Endothelial cell of umbilical vein (primary cell): ENCODE measurements around the gene ELAC2. TPM values are rescaled to one million over a fixed set of nuclear protein-coding genes. Genes with fewer than 3 reads are reported as not detected.

Source experiments
- BruUV-seq: library from RNA; stranded (reverse); fragments of 400-500 nt; replicated peaks from 2 replicates; lab custom pipeline; 2021; lab: Mats Ljungman, UMichigan
- CTCF ChIA-PET: fragments of 300-600, 350-600 bp; sonication (Branson Sonifier 250); formaldehyde crosslinking; loops from one replicate; lab custom pipeline; 2021; ENCODE audit warnings: antibody characterized with exemption, inconsistent platforms; lab: Charles Lee
- POLR2A ChIA-PET: fragments of 300-600, 350-600 bp; sonication (Branson Sonifier 250); formaldehyde crosslinking; loops from one replicate; lab custom pipeline; 2021; ENCODE audit warnings: antibody characterized with exemption, inconsistent platforms; lab: Charles Lee
- DNase-seq: peaks from one replicate; pipeline ENCODE4 v3.0.0-alpha.2; 2011; ENCODE audit warnings: low read depth, low spot score
- FAIRE-seq: peaks from 2 replicates; lab custom pipeline; 2011; peaks lifted over from hg19 to GRCh38; lab: Jason Lieb, UNC
- H2AFZ ChIP-seq: 2 replicates; pipeline ENCODE4 v1.6.0; 2012; ENCODE audit warnings: low read depth, low read length, control low read depth, inconsistent platforms
- H3K27ac ChIP-seq: 2 replicates; pipeline ENCODE4 v1.5.1; 2011; ENCODE audit warnings: low read depth, mild to moderate bottlenecking, control low read depth, low read length, moderate library complexity; ENCODE audit not compliant: insufficient read depth
- H3K27me3 ChIP-seq, 2 experiments: 2 replicates each; pipeline versions ENCODE4 v1.6.0 to v1.6.1; 2011; ENCODE audit warnings: low read length in 2 of 2, mixed read lengths in 1 of 2; ENCODE audit not compliant: control insufficient read depth in 2 of 2, insufficient read depth in 2 of 2
- H3K36me3 ChIP-seq, 2 experiments: 2 replicates in 1 of 2; 3 replicates in 1 of 2; pipeline ENCODE4 v1.5.1; 2011; ENCODE audit warnings: low read length in 2 of 2, mild to moderate bottlenecking in 1 of 2, moderate library complexity in 1 of 2; ENCODE audit not compliant: control insufficient read depth in 2 of 2, insufficient read depth in 2 of 2; ENCODE audit errors: extremely low read depth in 1 of 2
- H3K4me1 ChIP-seq: 3 replicates; pipeline ENCODE4 v1.5.1; 2011; ENCODE audit warnings: mild to moderate bottlenecking, low read length; ENCODE audit not compliant: control insufficient read depth, insufficient read depth; ENCODE audit errors: extremely low read depth
- H3K4me2 ChIP-seq: 2 replicates; pipeline ENCODE4 v1.6.1; 2011; ENCODE audit warnings: low read length, control low read depth, mixed read lengths; ENCODE audit not compliant: insufficient read depth
- H3K4me3 ChIP-seq, 3 experiments: fragments of 200-600 bp in 1 of 3; sonication (generic), shearing (Covaris generic) in 1 of 3; replicated peaks in 1 of 3; 2 replicates each; pipeline ENCODE4 v1.5.1; 2011 to 2016; ENCODE audit warnings: control low read depth in 3 of 3, low read length in 3 of 3, mild to moderate bottlenecking in 2 of 3, inconsistent platforms in 1 of 3, low read depth in 1 of 3, moderate library complexity in 1 of 3; ENCODE audit not compliant: insufficient read depth in 1 of 3
- H3K79me2 ChIP-seq: 2 replicates; pipeline ENCODE4 v1.6.0; 2012; ENCODE audit warnings: low read length, inconsistent platforms; ENCODE audit not compliant: control insufficient read depth, insufficient read depth
- H3K9ac ChIP-seq: replicated peaks from 2 replicates; pipeline ENCODE3; 2011; ENCODE audit warnings: low read length, control low read depth; ENCODE audit not compliant: insufficient read depth; ENCODE audit errors: extremely low read depth
- H3K9me1 ChIP-seq: replicated peaks from 3 replicates; pipeline ENCODE4 v1.6.0; 2011; ENCODE audit warnings: mild to moderate bottlenecking, low read length; ENCODE audit not compliant: control insufficient read depth, insufficient read depth; ENCODE audit errors: extremely low read depth
- H3K9me3 ChIP-seq: replicated peaks from 2 replicates; pipeline ENCODE4 v1.5.1; 2012; ENCODE audit warnings: low read length, inconsistent platforms; ENCODE audit not compliant: control insufficient read depth, insufficient read depth
- H4K20me1 ChIP-seq: replicated peaks from 2 replicates; pipeline ENCODE3; 2011; ENCODE audit warnings: mild to moderate bottlenecking, low read length; ENCODE audit not compliant: control insufficient read depth, insufficient read depth; ENCODE audit errors: extremely low read depth
- CTCF ChIP-seq, 2 donors: IDR thresholded peaks; 1 replicate in 1 of 2; 2 replicates in 1 of 2; pipeline ENCODE4 v1.5.1; 2011; ENCODE audit warnings: low read length in 2 of 2, mild to moderate bottlenecking in 2 of 2, moderate library complexity in 2 of 2, control low read depth in 1 of 2, inconsistent platforms in 1 of 2, low read depth in 1 of 2; ENCODE audit not compliant: insufficient read depth in 1 of 2; ENCODE audit errors: extremely low read depth in 1 of 2
- EZH2 ChIP-seq: IDR thresholded peaks from 2 replicates; pipeline ENCODE4 v1.6.1; 2012; ENCODE audit warnings: borderline replicate concordance, low read depth, mild to moderate bottlenecking, moderate library complexity, low read length, inconsistent platforms; ENCODE audit not compliant: severe bottlenecking
- FOS ChIP-seq: IDR thresholded peaks from 2 replicates; pipeline ENCODE4 v1.6.1; 2011; ENCODE audit warnings: mild to moderate bottlenecking, low read length, moderate library complexity, borderline replicate concordance; ENCODE audit not compliant: insufficient read depth
- GATA2 ChIP-seq: IDR thresholded peaks from 2 replicates; pipeline ENCODE4 v1.7.0; 2011; ENCODE audit warnings: low read depth, mild to moderate bottlenecking, moderate library complexity, mixed read lengths, low read length; ENCODE audit not compliant: insufficient read length, insufficient read depth
- JUN ChIP-seq: IDR thresholded peaks from 2 replicates; pipeline ENCODE4 v1.6.1; 2011; ENCODE audit warnings: borderline replicate concordance, low read depth; ENCODE audit not compliant: insufficient read length, insufficient read depth
- MAX ChIP-seq: IDR thresholded peaks from 2 replicates; pipeline ENCODE4 v1.6.1; 2011; ENCODE audit not compliant: insufficient read depth, insufficient read length
- MYC ChIP-seq: IDR thresholded peaks from one replicate; pipeline ENCODE4 v1.6.1; 2011; ENCODE audit warnings: mild to moderate bottlenecking, low read depth, low read length
- POLR2A ChIP-seq: IDR thresholded peaks from 2 replicates; pipeline ENCODE4 v1.6.1; 2012; ENCODE audit warnings: low read depth, mild to moderate bottlenecking, control low read depth, low read length
- POLR2AphosphoS5 ChIP-seq: IDR thresholded peaks from 2 replicates; pipeline ENCODE4 v1.6.1; 2012; ENCODE audit warnings: low read depth, mild to moderate bottlenecking, control low read depth, low read length, moderate library complexity; ENCODE audit not compliant: insufficient read depth
- dilution Hi-C: fragments of 300-500 bp; cut with MboI; formaldehyde crosslinking; loops from one replicate; pipeline ENCODE4 v1.15.0; 2019; ENCODE audit warnings: low sequenced_read_pairs; ENCODE audit not compliant: extremely low pct_ligation_motif_present
- intact Hi-C: fragments of 100-400 bp; cut with micrococcal nuclease; formaldehyde crosslinking; loops from one replicate; pipeline ENCODE4 v1.10.0; 2022
- polyA plus RNA-seq, 4 experiments: library from polyadenylated mRNA; depleted of rRNA in 3 of 4; stranded (reverse) in 3 of 4; unstranded in 1 of 4; fragments of >200 nt; gene quantifications; 2 replicates each; pipeline versions ENCODE4 v1.2.1 to v1.2.3, GENCODE V29; 2011 to 2012; ENCODE audit warnings: missing spikeins in 1 of 4
- total RNA-seq: library from RNA; stranded (reverse); gene quantifications from 2 replicates; pipeline ENCODE4 v1.2.3, GENCODE V29; 2021

ELAC2 gene
- total and polyA plus RNA-seq, 2 donors (not counting 3 experiments of a cell fraction or from before 2014, with no cell fraction given): 64.8 to 75.9 TPM

- H2AFZ ChIP-seq: no peak overlapping the region
- H3K4me1 ChIP-seq: no peaks in the 10 kb centered on the region
- BruUV-seq: no TSS peak
- TF ChIP-seq JUN (no peak), POLR2AphosphoS5 (no peak), GATA2 (no peak), MYC (no peak), MAX (no peak), EZH2 (no peak), CTCF (IDR thresholded peaks at IDR 0.05; ENCODE audit: extremely low read depth in 1 of 2, insufficient read depth in 1 of 2, low read depth in 1 of 2, low read length in 2 of 2) (no peak), POLR2A (no peak), FOS (no peak)
- ChIA-PET CTCF (no interaction called here), POLR2A (no interaction called here)
- H3K9me3 ChIP-seq: no peaks in the 10 kb centered on the region
- no peaks in the 10 kb centered on the region for H3K79me2 ChIP-seq
- H3K27ac ChIP-seq: no peak overlapping the region
- DNase-seq: no peak
- H4K20me1 ChIP-seq: no peaks in the 10 kb centered on the region
- dilution Hi-C loops (loop anchor here (25.0 kb wide), 1 partner anchor 99 kb away; no protein-coding TSS in a partner anchor), intact Hi-C loops (no loop called here)
- no peaks in the 10 kb centered on the region for H3K27me3 ChIP-seq
- H3K4me3 ChIP-seq: no peak overlapping the region
- no peak overlapping the region for H3K9ac ChIP-seq
- no peaks in the 10 kb centered on the region for H3K36me3 ChIP-seq
- H3K9me1 ChIP-seq: no peaks in the 10 kb centered on the region
- H3K4me2 ChIP-seq: no peak overlapping the region
- no peak for FAIRE-seq
Observed at GRCh38 chr17:12961655-12962054, 56.2 kb downstream of the ELAC2 start.
